Stimulated activated CD4-positive, alpha-beta T cell treated with anti-CD3 and anti-CD28 coated beads, Interleukin-2, amount 100 ng/mL, for 48 hours (primary cell): ENCODE results near the gene CATSPER3.
"Not testable (repeated sequence)": the region's sequence is repeated elsewhere in the genome, so short reads cannot be mapped to it uniquely, and the experiment has no call there.

Source experiments
- DNase-seq, 2 donors: peaks; one replicate each; pipeline ENCODE4 v3.0.0-alpha.2; 2020

CATSPER3 gene

GRCh38 chr5:134975843-134976242 is 8.1 kb downstream of the CATSPER3 start:
- no peak for DNase-seq

GRCh38 chr5:134976841-134977240 is 9.1 kb downstream of the CATSPER3 start:
- DNase-seq: no peak

- DNase-seq: no peak
Measured at GRCh38 chr5:134979416-134979815, 11.7 kb downstream of the CATSPER3 start.

- no peak for DNase-seq
Measured at GRCh38 chr5:134982230-134982629, 14.5 kb downstream of the CATSPER3 start.

GRCh38 chr5:134989266-134989830 is 21.6 kb downstream of the CATSPER3 start:
- DNase-seq: no peak

- not testable (repeated sequence) for DNase-seq
Measured at GRCh38 chr5:134990183-134990582, 22.5 kb downstream of the CATSPER3 start.

GRCh38 chr5:134992148-134992547 is 24.4 kb downstream of the CATSPER3 start:
- DNase-seq: no peak

GRCh38 chr5:134993161-134993560 is 25.5 kb downstream of the CATSPER3 start:
- DNase-seq: no peak

- no peak for DNase-seq
Measured at GRCh38 chr5:134994560-134995156, 27.0 kb downstream of the CATSPER3 start.

- no peak for DNase-seq
Measured at GRCh38 chr5:134995850-134996402, 28.2 kb downstream of the CATSPER3 start.

GRCh38 chr5:134997015-134997414 is 29.3 kb downstream of the CATSPER3 start:
- no peak for DNase-seq

GRCh38 chr5:134998068-134998467 is 30.4 kb downstream of the CATSPER3 start:
- DNase-seq: not testable (repeated sequence)

- no peak for DNase-seq
Measured at GRCh38 chr5:135004376-135004775, 36.7 kb downstream of the CATSPER3 start.

GRCh38 chr5:135005076-135005475 is 37.4 kb downstream of the CATSPER3 start:
- DNase-seq: no peak

- no peak for DNase-seq
Measured at GRCh38 chr5:135007305-135007704, 39.6 kb downstream of the CATSPER3 start.

- no peak for DNase-seq
Measured at GRCh38 chr5:135007749-135008363, 40.1 kb downstream of the CATSPER3 start.

- DNase-seq: no peak
Measured at GRCh38 chr5:135008556-135008955, 40.8 kb downstream of the CATSPER3 start.

GRCh38 chr5:135008981-135009735 is 41.5 kb downstream of the CATSPER3 start:
- DNase-seq: no peak

- DNase-seq: no peak
Measured at GRCh38 chr5:135009736-135010501, 42.2 kb downstream of the CATSPER3 start.

GRCh38 chr5:135010502-135011354 is 43.0 kb downstream of the CATSPER3 start:
- no peak for DNase-seq

GRCh38 chr5:135011355-135012032 is 43.8 kb downstream of the CATSPER3 start:
- DNase-seq: no peak
